H1 (cell line): ENCODE results near the gene STAM.

Experiments
- EP300 ChIP-seq, 2 experiments: IDR thresholded peaks; 1 replicate in 1 of 2; 2 replicates in 1 of 2; pipeline ENCODE4 v1.6.1; 2011 to 2012; ENCODE audit warnings: low read depth in 2 of 2, low read length in 2 of 2, mild to moderate bottlenecking in 2 of 2, borderline replicate concordance in 1 of 2, inconsistent platforms in 1 of 2, moderate library complexity in 1 of 2
- EZH2 ChIP-seq: fragments of 200-600 bp; sonication (generic); IDR thresholded peaks from 2 replicates; pipeline ENCODE4 v1.7.1; 2012; ENCODE audit warnings: low read depth, mild to moderate bottlenecking, moderate library complexity, low read length, inconsistent platforms; ENCODE audit not compliant: severe bottlenecking
- GTF2F1 ChIP-seq: IDR thresholded peaks from 2 replicates; pipeline ENCODE4 v1.6.1; 2012; ENCODE audit warnings: low read depth, low read length, improper control_type of control experiment, borderline replicate concordance

DNA sequence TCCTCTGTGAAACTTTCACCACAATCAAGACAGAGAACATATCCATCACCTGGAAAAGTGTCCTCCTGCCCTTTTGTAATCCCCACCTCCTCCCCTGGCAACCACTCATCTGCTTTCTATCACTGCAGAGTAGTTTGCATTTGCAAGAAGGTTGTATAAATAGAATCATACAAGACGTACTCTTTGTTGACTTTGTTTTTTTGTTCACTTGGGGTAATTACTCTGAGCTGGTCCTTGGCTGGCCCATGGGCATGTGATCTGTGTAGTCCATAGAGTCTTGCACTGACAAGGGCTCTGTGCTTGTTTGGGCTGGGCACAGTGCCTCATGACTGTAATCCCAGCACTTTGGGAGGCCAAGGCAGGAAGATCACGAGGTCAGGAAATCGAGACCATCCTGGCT, 19.0 kb upstream of the STAM start:
- TF ChIP-seq EZH2 (no peak), GTF2F1 (no peak), EP300 (IDR thresholded peaks at IDR 0.05; ENCODE audit: borderline replicate concordance in 1 of 2, low read depth in 2 of 2, low read length in 2 of 2) (no peak)
